D721Med (cell line): ENCODE results near the gene LAMA5.

Experiments
- DNase-seq: peaks from one replicate; pipeline ENCODE4 v3.0.0; 2011; ENCODE audit warnings: low spot score; ENCODE audit not compliant: insufficient read length
- FAIRE-seq: peaks from 2 replicates; lab custom pipeline; 2011; peaks lifted over from hg19 to GRCh38; lab: Jason Lieb, UNC
- TF ChIP-seq, protein P1 (sequence below): IDR thresholded peaks from 2 replicates; pipeline ENCODE4 v1.5.1; 2012; ENCODE audit warnings: mild to moderate bottlenecking, control low read depth; ENCODE audit not compliant: insufficient read depth; ENCODE audit errors: missing control alignments

The LAMA5 gene

DNA sequence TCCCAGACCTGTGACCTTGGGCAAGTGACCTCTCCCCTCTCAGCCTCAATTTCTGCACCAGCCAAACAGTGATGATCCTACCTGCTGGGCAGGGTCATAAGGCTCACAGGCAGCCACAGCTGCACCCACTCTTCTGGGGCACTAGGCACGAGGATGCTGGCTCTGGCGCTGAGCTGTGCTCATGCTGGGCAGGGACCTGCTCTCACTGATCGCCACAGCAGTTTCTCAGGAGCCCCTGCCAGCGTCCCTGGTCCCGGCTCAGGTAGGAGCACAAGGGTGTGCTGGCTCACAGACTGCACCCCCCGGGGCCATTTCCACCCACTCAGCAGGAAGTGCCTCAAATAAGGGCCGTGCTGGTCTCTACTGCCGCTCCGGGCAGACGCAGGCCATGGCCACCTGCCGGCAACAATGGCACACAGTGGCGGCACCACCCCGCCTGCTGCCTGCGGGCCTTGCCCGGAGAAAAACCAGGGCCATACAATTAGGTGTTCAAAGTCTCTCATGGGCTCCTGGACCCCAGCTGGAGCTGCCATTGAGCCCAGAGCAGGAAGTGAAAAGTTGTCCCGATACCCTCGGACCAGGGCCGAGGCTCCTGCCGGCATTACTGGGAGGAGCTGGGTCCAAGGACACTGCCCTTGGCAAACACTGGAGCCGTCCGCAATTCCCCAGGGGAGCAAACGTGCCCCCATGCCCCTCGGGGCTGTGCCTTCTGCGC is 44.5 kb upstream of the LAMA5 start:
- no peak for FAIRE-seq
- TF ChIP-seq, protein P1, sequence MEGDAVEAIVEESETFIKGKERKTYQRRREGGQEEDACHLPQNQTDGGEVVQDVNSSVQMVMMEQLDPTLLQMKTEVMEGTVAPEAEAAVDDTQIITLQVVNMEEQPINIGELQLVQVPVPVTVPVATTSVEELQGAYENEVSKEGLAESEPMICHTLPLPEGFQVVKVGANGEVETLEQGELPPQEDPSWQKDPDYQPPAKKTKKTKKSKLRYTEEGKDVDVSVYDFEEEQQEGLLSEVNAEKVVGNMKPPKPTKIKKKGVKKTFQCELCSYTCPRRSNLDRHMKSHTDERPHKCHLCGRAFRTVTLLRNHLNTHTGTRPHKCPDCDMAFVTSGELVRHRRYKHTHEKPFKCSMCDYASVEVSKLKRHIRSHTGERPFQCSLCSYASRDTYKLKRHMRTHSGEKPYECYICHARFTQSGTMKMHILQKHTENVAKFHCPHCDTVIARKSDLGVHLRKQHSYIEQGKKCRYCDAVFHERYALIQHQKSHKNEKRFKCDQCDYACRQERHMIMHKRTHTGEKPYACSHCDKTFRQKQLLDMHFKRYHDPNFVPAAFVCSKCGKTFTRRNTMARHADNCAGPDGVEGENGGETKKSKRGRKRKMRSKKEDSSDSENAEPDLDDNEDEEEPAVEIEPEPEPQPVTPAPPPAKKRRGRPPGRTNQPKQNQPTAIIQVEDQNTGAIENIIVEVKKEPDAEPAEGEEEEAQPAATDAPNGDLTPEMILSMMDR = no peak
- DNase-seq = no peak

DNA sequence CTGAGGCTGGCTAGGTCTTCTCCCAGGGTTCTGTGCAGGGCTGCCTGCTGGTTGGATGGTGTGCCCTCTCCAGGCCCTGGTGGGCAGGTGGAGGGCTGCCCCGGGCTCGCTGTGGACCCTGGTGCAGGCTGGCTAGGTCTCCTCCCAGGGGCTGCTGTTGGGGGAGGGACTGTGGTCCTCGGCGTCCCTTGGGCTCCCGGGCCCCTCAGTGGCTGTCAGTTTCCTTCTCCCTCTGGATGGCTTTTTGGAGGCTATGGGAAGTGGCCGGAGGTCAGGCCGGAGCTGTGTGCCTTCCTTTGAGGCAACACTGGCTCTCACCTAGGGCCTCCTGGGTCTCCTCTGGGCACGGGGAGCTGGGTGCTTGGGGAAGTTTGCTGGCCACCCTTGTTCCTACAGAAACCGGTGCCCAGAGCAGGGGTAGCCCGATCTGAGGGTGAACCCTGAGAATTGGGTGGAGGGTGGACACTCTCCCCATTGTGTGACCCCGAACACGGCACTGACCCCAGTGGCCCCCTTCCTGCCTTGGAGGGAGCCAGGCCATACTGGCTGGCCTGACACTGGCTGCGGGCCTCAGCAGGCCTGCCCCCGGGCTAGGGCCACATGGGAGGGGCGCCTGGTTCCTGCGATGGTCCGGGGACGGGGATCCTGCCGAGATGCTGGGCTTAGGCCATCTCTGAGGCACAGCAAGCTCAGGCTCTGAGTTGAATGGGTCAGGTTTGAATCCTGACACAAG is 43.8 kb upstream of the LAMA5 start:
- TF ChIP-seq, protein P1 = no peak
- DNase-seq (no peak), FAIRE-seq (no peak)

DNA sequence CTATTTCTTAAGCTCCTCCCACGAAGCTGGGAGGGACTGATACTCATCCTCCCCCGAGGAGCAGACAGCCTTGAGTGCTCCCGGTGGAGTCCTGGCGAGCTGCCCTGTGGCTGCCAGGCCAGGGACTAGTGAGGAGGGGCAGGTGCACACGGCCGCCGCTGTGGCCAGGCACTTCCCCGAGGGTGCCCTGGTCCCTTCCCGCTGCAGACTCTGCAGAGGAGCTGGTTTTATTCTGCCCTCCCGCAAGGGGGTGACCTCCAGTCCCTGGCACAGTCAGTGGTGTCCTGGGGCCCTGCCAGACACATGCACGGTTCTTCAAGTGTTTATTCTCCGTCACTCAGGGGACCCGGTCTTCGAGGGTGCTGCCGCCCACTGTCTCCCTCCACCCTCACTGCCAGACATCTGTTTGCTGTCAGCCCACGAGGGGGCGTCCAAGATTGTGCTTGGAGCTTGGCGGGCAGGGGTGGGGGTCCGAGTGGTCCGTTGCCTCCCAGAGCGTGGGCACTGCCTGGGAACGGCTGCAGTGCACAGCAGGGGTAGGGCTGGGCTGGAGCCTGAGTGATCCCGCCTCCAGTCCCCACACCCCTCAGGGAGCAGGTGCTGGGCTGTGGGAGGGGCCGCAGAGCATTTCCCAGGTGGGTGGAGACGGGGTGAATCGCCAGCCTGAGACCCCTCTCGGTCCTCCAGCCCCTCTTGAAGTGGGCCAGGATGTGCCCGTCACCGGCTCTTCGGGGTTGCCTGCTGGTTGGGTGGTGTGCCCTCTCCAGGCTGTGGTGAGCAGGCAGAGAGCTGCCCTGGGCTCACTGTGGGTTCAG is 43.0 kb upstream of the LAMA5 start:
- peak; percentile 77 for DNase-seq
- TF ChIP-seq, protein P1 = peak; percentile 49
- no peak for FAIRE-seq

DNA sequence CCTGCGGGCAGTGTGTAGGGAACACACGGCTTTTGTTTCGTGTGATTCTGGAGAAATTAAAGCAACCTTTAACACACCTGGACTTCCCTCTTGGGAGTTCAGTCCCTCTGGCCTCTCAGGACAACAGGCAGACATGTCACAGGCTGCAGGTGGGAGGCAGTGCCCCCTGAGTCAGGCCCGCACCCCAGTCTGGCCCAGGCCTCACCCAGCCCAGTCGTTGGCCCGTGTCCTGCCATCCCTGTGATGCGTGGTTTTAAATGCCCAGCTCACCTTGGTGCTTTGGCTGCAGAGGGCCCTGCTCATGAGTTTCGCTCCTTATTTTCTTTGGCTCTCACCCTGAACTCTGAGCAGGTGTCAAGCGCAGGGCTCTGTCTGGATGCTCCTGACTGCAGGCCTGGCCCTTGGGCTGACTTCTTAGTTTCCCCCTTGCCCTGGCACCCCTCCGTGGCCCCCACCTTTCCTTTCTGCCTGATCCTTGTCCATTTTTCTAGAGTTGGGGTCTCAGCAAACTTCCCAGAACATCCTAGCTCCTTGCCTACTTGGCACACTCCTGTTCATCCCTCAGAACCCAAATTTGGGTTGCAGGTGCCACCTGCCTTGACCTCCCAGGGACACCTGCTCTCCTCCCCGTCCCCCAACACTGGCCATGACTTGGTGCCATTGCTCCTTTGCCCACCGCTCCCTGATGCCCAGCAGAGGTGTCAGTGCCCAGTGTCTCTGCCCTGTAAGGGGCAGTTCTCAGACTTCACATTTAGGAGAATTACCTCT is 42.2 kb upstream of the LAMA5 start:
- FAIRE-seq (no peak), DNase-seq (no peak)
- TF ChIP-seq, protein P1 = no peak

DNA sequence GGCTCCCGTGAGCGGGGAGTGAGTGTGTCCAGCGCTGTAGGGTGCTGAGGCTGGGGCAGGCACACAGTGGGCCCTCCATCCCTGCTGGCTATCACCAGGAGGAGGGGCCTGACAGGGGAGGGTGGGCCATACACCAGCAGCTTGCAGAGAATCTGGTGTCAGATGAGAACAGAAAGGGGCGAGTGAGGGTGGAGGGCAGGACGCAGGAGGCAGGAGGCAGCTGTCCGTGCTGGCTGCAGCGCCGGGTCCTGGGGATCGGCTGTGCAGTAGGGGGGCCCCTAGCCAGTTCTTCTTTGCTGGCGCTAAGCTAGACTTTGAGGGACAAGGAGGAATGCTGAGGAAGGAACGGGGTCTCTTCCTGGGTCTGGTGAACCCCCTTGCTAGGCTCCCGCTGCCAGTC is 41.5 kb upstream of the LAMA5 start:
- TF ChIP-seq, protein P1 = no peak
- FAIRE-seq = no peak
- no peak for DNase-seq

DNA sequence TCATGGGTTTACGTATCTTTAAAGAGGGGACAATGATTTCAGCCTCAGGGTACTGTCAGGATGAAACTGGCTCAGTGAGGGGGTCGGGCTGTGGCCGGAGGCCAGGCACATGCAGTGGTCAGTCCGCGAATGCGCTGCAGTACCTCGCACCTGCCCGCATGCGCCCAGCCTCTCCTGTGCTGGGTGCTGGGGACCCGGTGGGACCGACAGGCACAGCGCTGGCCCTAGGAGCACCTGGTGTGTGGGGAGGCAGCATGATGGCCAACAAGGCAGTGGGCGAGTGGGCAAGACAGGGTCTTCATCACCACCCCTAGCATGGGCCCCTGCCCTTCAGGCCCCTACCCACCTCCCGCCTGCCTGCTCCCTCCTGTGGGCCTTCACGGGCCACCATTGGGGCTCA is 40.9 kb upstream of the LAMA5 start:
- TF ChIP-seq, protein P1 = no peak
- DNase-seq (no peak), FAIRE-seq (no peak)
